GM23338 (cell line): Measurements from ENCODE around the gene PNPLA1. TPM values are rescaled to one million over a fixed set of nuclear protein-coding genes. Genes with fewer than 3 reads are reported as not detected.

Experiments
- ATAC-seq: fragments of 200-7000 bp; cut with Tn5 transposase; 3 replicates; pipeline ENCODE4 v1.9.1; 2020
- DNase-seq: peaks from one replicate; pipeline ENCODE4 v3.0.0-alpha.2; 2015; ENCODE audit warnings: low spot score
- H2AFZ ChIP-seq: fragments of 200-600 bp; sonication (generic); 2 replicates; pipeline ENCODE4 v1.8.0; 2016; ENCODE audit warnings: antibody characterized with exemption, mild to moderate bottlenecking, moderate library complexity
- H3F3A ChIP-seq: fragments of 200-600 bp; sonication (generic); replicated peaks from 2 replicates; pipeline ENCODE4 v1.8.0; 2017; ENCODE audit warnings: antibody characterized with exemption, mixed run types, low read depth
- H3K27ac ChIP-seq: fragments of 200-600 bp; sonication (generic); 2 replicates; pipeline ENCODE4 v1.6.1; 2016; ENCODE audit warnings: low read depth
- H3K27me3 ChIP-seq: fragments of 200-600 bp; sonication (generic); 2 replicates; pipeline ENCODE4 v1.8.0; 2016; ENCODE audit warnings: mild to moderate bottlenecking, mixed run types, moderate library complexity; ENCODE audit not compliant: insufficient read depth
- H3K36me3 ChIP-seq: fragments of 200-600 bp; sonication (generic); 2 replicates; pipeline ENCODE4 v1.8.0; 2016; ENCODE audit warnings: mild to moderate bottlenecking; ENCODE audit not compliant: insufficient read depth
- H3K4me1 ChIP-seq: fragments of 200-600 bp; sonication (generic); 2 replicates; pipeline ENCODE4 v1.8.0; 2016; ENCODE audit warnings: mild to moderate bottlenecking, moderate library complexity; ENCODE audit not compliant: insufficient read depth
- H3K4me2 ChIP-seq: fragments of 200-600 bp; sonication (generic); 2 replicates; pipeline ENCODE4 v1.7.1; 2017; ENCODE audit warnings: mixed run types
- H3K4me3 ChIP-seq: fragments of 200-600 bp; sonication (generic); 2 replicates; pipeline ENCODE4 v1.6.1; 2016; ENCODE audit warnings: mixed run types
- H3K79me2 ChIP-seq: fragments of 200-600 bp; sonication (generic); replicated peaks from 2 replicates; pipeline ENCODE4 v1.8.0; 2017; ENCODE audit warnings: mild to moderate bottlenecking; ENCODE audit not compliant: insufficient read depth
- H3K9me2 ChIP-seq: fragments of 200-600 bp; sonication (generic); 2 replicates; pipeline ENCODE4 v1.8.0; 2017; ENCODE audit not compliant: insufficient read depth
- H4K20me1 ChIP-seq: fragments of 200-600 bp; sonication (generic); replicated peaks from 2 replicates; pipeline ENCODE4 v1.8.0; 2017; ENCODE audit warnings: mild to moderate bottlenecking; ENCODE audit not compliant: insufficient read depth
- H3K27ac Mint-ChIP-seq: 2 replicates; pipeline ENCODE4 v1.8.0; 2020; ENCODE audit warnings: inconsistent platforms, mild to moderate bottlenecking, moderate library complexity, mixed read lengths
- H3K27me3 Mint-ChIP-seq: 3 replicates; pipeline ENCODE4 v1.8.0; 2022; ENCODE audit warnings: low read depth, mild to moderate bottlenecking, moderate library complexity, mixed read lengths, inconsistent platforms; ENCODE audit not compliant: insufficient read depth, poor library complexity
- H3K36me3 Mint-ChIP-seq: 3 replicates; pipeline ENCODE4 v1.8.0; 2021; ENCODE audit warnings: low read depth, mild to moderate bottlenecking, inconsistent platforms, moderate library complexity, mixed read lengths
- H3K4me1 Mint-ChIP-seq: 3 replicates; pipeline ENCODE4 v1.8.0; 2020; ENCODE audit warnings: mild to moderate bottlenecking, inconsistent platforms, mixed read lengths
- H3K4me3 Mint-ChIP-seq: 3 replicates; pipeline ENCODE4 v1.8.0; 2021; ENCODE audit warnings: moderate library complexity, mild to moderate bottlenecking, inconsistent platforms, mixed read lengths
- H3K9me3 Mint-ChIP-seq: 3 replicates; pipeline ENCODE4 v1.8.0; 2020; ENCODE audit warnings: moderate library complexity, mild to moderate bottlenecking, inconsistent platforms, mixed read lengths
- CREB1 ChIP-seq: fragments of 250-450 bp; sonication (Bioruptor Pico); IDR thresholded peaks from 2 replicates; pipeline ENCODE4 v1.5.0; 2020; ENCODE audit warnings: low read depth, mild to moderate bottlenecking, moderate library complexity
- EZH2 ChIP-seq: fragments of 200-600 bp; sonication (generic); IDR thresholded peaks from one replicate; pipeline ENCODE4 v1.8.0; 2017; ENCODE audit warnings: antibody characterized with exemption, mild to moderate bottlenecking, low read depth; ENCODE audit not compliant: unreplicated experiment
- EZH2phosphoT487 ChIP-seq: fragments of 200-600 bp; sonication (generic); IDR thresholded peaks from one replicate; pipeline ENCODE4 v1.8.1; 2018; ENCODE audit warnings: antibody characterized with exemption; ENCODE audit not compliant: unreplicated experiment
- JUNB ChIP-seq: IDR thresholded peaks from one replicate; pipeline ENCODE4 v1.6.1; 2016; ENCODE audit warnings: antibody characterized with exemption; ENCODE audit not compliant: unreplicated experiment
- NANOG ChIP-seq: IDR thresholded peaks from 2 replicates; pipeline ENCODE4 v1.6.1; 2016; ENCODE audit warnings: antibody characterized with exemption, borderline replicate concordance
- POLR2AphosphoS5 ChIP-seq: IDR thresholded peaks from 2 replicates; pipeline ENCODE4 v1.6.1; 2016; ENCODE audit warnings: antibody characterized with exemption, low read depth
- ZNF114 ChIP-seq: fragments of 250-450 bp; sonication (Bioruptor Pico); IDR thresholded peaks from 2 replicates; pipeline ENCODE4 v1.5.0; 2020; ENCODE audit warnings: mild to moderate bottlenecking, moderate library complexity
- ZNF331 ChIP-seq: fragments of 250-450 bp; sonication (Bioruptor Pico); IDR thresholded peaks from 2 replicates; pipeline ENCODE4 v1.5.0; 2020; ENCODE audit warnings: low read depth, mild to moderate bottlenecking, moderate library complexity
- polyA plus RNA-seq: library from polyadenylated mRNA; unstranded; fragments of >200 nt; fragmentation: Nextera tagmentation; extraction: Ambion mirVana; gene quantifications from 2 replicates; pipeline ENCODE4 v1.2.1, GENCODE V29; 2016
- total RNA-seq: library from RNA; depleted of rRNA; stranded (reverse); fragments of >200 nt; shearing (Covaris generic); gene quantifications from 2 replicates; pipeline ENCODE4 v1.2.3, GENCODE V29; 2014
- TF ChIP-seq, protein P1 (sequence below): IDR thresholded peaks from 2 replicates; pipeline ENCODE4 v1.6.1; 2016; ENCODE audit warnings: antibody characterized with exemption
- TF ChIP-seq, protein P2 (sequence below): fragments of 250-450 bp; sonication (Bioruptor Pico); IDR thresholded peaks from 2 replicates; pipeline ENCODE4 v1.5.0; 2020; ENCODE audit warnings: mild to moderate bottlenecking, moderate library complexity
- TF ChIP-seq, protein P3 (sequence below), 2 experiments: fragments of 200-600 bp in 1 of 2; sonication (generic) in 1 of 2; conservative IDR thresholded peaks; 2 replicates each; pipeline versions ENCODE4 v1.5.1 to v1.6.1; 2016 to 2017; ENCODE audit warnings: antibody characterized with exemption in 2 of 2, low read depth in 2 of 2, mild to moderate bottlenecking in 2 of 2, moderate library complexity in 1 of 2
- TF ChIP-seq, protein P4 (sequence below): IDR thresholded peaks from one replicate; pipeline ENCODE4 v1.6.1; 2018; ENCODE audit warnings: antibody characterized with exemption; ENCODE audit not compliant: unreplicated experiment

The PNPLA1 gene
- total and polyA plus RNA-seq, 2 experiments from 2014 or later, result not detected

DNA sequence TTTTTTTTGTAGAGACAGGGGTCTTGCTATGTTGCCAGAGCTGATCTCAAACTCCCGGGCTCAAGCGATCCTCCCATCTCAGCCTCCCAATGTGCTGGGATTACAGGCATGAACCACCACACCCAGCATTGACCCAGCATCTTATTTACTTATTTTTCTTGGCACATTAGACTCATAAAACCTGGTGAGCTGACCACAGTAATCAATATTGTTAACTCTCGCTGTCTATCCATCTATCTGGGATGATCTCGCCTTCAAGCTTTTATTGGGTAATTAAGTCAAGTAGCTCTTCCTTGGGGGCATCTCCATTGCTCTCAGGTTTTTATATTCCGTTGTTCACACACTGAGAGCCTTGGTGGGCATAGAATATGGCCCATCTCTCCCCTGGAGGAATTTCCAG, 17.0 kb downstream of the PNPLA1 start:
- Mint-ChIP-seq H3K27ac (no peak overlapping the region), H3K4me3 (no peak overlapping the region), H3K4me1 (peaks cover 8% of the 10 kb centered on the region), H3K36me3 (no peaks in the 10 kb centered on the region), H3K9me3 (no peaks in the 10 kb centered on the region), H3K27me3 (peaks cover 11% of the 10 kb centered on the region)
- Histone ChIP-seq H3K27me3 (no peaks in the 10 kb centered on the region), H4K20me1 (0 out of 2 replicates have a peak, but pooled peaks cover 3% of the 10 kb centered on the region), H3K9me2 (no peaks in the 10 kb centered on the region), H3K4me3 (no peak overlapping the region), H3K4me1 (peaks cover 5% of the 10 kb centered on the region; the same call in 1 of the 2 replicates), H3K27ac (no peak overlapping the region), H3K79me2 (no peaks in the 10 kb centered on the region), H2AFZ (no peak overlapping the region), H3K4me2 (no peak overlapping the region), H3F3A (no peaks in the 10 kb centered on the region), H3K36me3 (no peaks in the 10 kb centered on the region)
- no peak for DNase-seq
- ATAC-seq, result no peak
- TF ChIP-seq POLR2AphosphoS5 (no peak), ZNF114 (CRISPR knock-in tag) (no peak), JUNB (no peak), EZH2phosphoT487 (no peak), NANOG (no peak), ZNF331 (CRISPR knock-in tag) (no peak), EZH2 (no peak), CREB1 (no peak)
- TF ChIP-seq, protein P1, sequence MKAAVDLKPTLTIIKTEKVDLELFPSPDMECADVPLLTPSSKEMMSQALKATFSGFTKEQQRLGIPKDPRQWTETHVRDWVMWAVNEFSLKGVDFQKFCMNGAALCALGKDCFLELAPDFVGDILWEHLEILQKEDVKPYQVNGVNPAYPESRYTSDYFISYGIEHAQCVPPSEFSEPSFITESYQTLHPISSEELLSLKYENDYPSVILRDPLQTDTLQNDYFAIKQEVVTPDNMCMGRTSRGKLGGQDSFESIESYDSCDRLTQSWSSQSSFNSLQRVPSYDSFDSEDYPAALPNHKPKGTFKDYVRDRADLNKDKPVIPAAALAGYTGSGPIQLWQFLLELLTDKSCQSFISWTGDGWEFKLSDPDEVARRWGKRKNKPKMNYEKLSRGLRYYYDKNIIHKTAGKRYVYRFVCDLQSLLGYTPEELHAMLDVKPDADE, result no peak
- TF ChIP-seq, protein P2, sequence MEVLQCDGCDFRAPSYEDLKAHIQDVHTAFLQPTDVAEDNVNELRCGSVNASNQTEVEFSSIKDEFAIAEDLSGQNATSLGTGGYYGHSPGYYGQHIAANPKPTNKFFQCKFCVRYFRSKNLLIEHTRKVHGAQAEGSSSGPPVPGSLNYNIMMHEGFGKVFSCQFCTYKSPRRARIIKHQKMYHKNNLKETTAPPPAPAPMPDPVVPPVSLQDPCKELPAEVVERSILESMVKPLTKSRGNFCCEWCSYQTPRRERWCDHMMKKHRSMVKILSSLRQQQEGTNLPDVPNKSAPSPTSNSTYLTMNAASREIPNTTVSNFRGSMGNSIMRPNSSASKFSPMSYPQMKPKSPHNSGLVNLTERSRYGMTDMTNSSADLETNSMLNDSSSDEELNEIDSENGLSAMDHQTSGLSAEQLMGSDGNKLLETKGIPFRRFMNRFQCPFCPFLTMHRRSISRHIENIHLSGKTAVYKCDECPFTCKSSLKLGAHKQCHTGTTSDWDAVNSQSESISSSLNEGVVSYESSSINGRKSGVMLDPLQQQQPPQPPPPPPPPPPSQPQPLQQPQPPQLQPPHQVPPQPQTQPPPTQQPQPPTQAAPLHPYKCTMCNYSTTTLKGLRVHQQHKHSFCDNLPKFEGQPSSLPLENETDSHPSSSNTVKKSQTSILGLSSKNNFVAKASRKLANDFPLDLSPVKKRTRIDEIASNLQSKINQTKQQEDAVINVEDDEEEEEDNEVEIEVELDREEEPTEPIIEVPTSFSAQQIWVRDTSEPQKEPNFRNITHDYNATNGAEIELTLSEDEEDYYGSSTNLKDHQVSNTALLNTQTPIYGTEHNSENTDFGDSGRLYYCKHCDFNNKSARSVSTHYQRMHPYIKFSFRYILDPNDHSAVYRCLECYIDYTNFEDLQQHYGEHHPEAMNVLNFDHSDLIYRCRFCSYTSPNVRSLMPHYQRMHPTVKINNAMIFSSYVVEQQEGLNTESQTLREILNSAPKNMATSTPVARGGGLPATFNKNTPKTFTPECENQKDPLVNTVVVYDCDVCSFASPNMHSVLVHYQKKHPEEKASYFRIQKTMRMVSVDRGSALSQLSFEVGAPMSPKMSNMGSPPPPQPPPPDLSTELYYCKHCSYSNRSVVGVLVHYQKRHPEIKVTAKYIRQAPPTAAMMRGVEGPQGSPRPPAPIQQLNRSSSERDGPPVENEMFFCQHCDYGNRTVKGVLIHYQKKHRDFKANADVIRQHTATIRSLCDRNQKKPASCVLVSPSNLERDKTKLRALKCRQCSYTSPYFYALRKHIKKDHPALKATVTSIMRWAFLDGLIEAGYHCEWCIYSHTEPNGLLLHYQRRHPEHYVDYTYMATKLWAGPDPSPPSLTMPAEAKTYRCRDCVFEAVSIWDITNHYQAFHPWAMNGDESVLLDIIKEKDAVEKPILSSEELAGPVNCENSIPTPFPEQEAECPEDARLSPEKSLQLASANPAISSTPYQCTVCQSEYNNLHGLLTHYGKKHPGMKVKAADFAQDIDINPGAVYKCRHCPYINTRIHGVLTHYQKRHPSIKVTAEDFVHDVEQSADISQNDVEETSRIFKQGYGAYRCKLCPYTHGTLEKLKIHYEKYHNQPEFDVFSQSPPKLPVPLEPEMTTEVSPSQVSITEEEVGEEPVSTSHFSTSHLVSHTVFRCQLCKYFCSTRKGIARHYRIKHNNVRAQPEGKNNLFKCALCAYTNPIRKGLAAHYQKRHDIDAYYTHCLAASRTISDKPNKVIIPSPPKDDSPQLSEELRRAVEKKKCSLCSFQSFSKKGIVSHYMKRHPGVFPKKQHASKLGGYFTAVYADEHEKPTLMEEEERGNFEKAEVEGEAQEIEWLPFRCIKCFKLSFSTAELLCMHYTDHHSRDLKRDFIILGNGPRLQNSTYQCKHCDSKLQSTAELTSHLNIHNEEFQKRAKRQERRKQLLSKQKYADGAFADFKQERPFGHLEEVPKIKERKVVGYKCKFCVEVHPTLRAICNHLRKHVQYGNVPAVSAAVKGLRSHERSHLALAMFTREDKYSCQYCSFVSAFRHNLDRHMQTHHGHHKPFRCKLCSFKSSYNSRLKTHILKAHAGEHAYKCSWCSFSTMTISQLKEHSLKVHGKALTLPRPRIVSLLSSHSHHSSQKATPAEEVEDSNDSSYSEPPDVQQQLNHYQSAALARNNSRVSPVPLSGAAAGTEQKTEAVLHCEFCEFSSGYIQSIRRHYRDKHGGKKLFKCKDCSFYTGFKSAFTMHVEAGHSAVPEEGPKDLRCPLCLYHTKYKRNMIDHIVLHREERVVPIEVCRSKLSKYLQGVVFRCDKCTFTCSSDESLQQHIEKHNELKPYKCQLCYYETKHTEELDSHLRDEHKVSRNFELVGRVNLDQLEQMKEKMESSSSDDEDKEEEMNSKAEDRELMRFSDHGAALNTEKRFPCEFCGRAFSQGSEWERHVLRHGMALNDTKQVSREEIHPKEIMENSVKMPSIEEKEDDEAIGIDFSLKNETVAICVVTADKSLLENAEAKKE, result no peak
- TF ChIP-seq, protein P3, sequence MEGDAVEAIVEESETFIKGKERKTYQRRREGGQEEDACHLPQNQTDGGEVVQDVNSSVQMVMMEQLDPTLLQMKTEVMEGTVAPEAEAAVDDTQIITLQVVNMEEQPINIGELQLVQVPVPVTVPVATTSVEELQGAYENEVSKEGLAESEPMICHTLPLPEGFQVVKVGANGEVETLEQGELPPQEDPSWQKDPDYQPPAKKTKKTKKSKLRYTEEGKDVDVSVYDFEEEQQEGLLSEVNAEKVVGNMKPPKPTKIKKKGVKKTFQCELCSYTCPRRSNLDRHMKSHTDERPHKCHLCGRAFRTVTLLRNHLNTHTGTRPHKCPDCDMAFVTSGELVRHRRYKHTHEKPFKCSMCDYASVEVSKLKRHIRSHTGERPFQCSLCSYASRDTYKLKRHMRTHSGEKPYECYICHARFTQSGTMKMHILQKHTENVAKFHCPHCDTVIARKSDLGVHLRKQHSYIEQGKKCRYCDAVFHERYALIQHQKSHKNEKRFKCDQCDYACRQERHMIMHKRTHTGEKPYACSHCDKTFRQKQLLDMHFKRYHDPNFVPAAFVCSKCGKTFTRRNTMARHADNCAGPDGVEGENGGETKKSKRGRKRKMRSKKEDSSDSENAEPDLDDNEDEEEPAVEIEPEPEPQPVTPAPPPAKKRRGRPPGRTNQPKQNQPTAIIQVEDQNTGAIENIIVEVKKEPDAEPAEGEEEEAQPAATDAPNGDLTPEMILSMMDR (conservative IDR thresholded peaks at IDR 0.05; ENCODE audit: low read depth in 2 of 2), result no peak
- TF ChIP-seq, protein P4, sequence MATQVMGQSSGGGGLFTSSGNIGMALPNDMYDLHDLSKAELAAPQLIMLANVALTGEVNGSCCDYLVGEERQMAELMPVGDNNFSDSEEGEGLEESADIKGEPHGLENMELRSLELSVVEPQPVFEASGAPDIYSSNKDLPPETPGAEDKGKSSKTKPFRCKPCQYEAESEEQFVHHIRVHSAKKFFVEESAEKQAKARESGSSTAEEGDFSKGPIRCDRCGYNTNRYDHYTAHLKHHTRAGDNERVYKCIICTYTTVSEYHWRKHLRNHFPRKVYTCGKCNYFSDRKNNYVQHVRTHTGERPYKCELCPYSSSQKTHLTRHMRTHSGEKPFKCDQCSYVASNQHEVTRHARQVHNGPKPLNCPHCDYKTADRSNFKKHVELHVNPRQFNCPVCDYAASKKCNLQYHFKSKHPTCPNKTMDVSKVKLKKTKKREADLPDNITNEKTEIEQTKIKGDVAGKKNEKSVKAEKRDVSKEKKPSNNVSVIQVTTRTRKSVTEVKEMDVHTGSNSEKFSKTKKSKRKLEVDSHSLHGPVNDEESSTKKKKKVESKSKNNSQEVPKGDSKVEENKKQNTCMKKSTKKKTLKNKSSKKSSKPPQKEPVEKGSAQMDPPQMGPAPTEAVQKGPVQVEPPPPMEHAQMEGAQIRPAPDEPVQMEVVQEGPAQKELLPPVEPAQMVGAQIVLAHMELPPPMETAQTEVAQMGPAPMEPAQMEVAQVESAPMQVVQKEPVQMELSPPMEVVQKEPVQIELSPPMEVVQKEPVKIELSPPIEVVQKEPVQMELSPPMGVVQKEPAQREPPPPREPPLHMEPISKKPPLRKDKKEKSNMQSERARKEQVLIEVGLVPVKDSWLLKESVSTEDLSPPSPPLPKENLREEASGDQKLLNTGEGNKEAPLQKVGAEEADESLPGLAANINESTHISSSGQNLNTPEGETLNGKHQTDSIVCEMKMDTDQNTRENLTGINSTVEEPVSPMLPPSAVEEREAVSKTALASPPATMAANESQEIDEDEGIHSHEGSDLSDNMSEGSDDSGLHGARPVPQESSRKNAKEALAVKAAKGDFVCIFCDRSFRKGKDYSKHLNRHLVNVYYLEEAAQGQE, result no peak
